Measurements from ENCODE around the gene IFT88.

IFT88 gene

GRCh38 chr13:20546556-20546955 is 20.4 kb upstream of the IFT88 start:
- TF ChIP-seq FOXM1 (IDR thresholded peaks at IDR 0.05; ENCODE audit: borderline replicate concordance, low read depth) (no peak), TCF12 (IDR thresholded peaks at IDR 0.05; ENCODE audit: low read depth) (no peak), EP300 (IDR thresholded peaks at IDR 0.05; ENCODE audit: borderline replicate concordance) (no peak), YY1 (IDR thresholded peaks at IDR 0.05; ENCODE audit: low read depth) (no peak), USF1 (IDR thresholded peaks at IDR 0.05) (no peak), CREB1 (IDR thresholded peaks at IDR 0.05; ENCODE audit: low read depth) (no peak), TAF1 (IDR thresholded peaks at IDR 0.05; ENCODE audit: low read depth) (no peak), RAD21 (IDR thresholded peaks at IDR 0.05; ENCODE audit: low read depth) (no peak), ZBTB7A (IDR thresholded peaks at IDR 0.05; ENCODE audit: low read depth) (no peak), REST (IDR thresholded peaks at IDR 0.05; ENCODE audit: low read depth) (no peak), CEBPB (IDR thresholded peaks at IDR 0.05) (no peak), NFIC (IDR thresholded peaks at IDR 0.05) (no peak)
- TF ChIP-seq, protein P1, sequence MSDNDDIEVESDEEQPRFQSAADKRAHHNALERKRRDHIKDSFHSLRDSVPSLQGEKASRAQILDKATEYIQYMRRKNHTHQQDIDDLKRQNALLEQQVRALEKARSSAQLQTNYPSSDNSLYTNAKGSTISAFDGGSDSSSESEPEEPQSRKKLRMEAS (IDR thresholded peaks at IDR 0.05), result no peak

- no peak for TF ChIP-seq TCF12 (IDR thresholded peaks at IDR 0.05; ENCODE audit: low read depth)
- TF ChIP-seq ZBTB7A (IDR thresholded peaks at IDR 0.05; ENCODE audit: low read depth), result no peak
- no peak for TF ChIP-seq TAF1 (IDR thresholded peaks at IDR 0.05; ENCODE audit: low read depth)
- no peak for TF ChIP-seq CEBPB (IDR thresholded peaks at IDR 0.05)
- TF ChIP-seq USF1 (IDR thresholded peaks at IDR 0.05), result no peak
- TF ChIP-seq, protein P1 (IDR thresholded peaks at IDR 0.05), result no peak
- no peak for TF ChIP-seq EGR1 (IDR thresholded peaks at IDR 0.05)
- no peak for TF ChIP-seq NFIC (IDR thresholded peaks at IDR 0.05)
- TF ChIP-seq CREB1 (IDR thresholded peaks at IDR 0.05; ENCODE audit: low read depth), result no peak
Observed at GRCh38 chr13:20547479-20547908, 19.5 kb upstream of the IFT88 start.

GRCh38 chr13:20550799-20551198 is 16.2 kb upstream of the IFT88 start:
- TF ChIP-seq EGR1 (IDR thresholded peaks at IDR 0.05), result no peak
- TF ChIP-seq NFIC (IDR thresholded peaks at IDR 0.05), result no peak
- TF ChIP-seq FOXM1 (IDR thresholded peaks at IDR 0.05; ENCODE audit: borderline replicate concordance, low read depth), result no peak
- no peak for TF ChIP-seq TAF1 (IDR thresholded peaks at IDR 0.05; ENCODE audit: low read depth)
- TF ChIP-seq YY1 (IDR thresholded peaks at IDR 0.05; ENCODE audit: low read depth), result no peak
- no peak for TF ChIP-seq USF1 (IDR thresholded peaks at IDR 0.05)
- TF ChIP-seq REST (IDR thresholded peaks at IDR 0.05; ENCODE audit: low read depth), result no peak
- TF ChIP-seq RAD21 (IDR thresholded peaks at IDR 0.05; ENCODE audit: low read depth), result no peak
- TF ChIP-seq, protein P1 (IDR thresholded peaks at IDR 0.05), result no peak
- TF ChIP-seq CREB1 (IDR thresholded peaks at IDR 0.05; ENCODE audit: low read depth), result no peak
- TF ChIP-seq CEBPB (IDR thresholded peaks at IDR 0.05), result no peak
- TF ChIP-seq EP300 (IDR thresholded peaks at IDR 0.05; ENCODE audit: borderline replicate concordance), result no peak
- no peak for TF ChIP-seq TCF12 (IDR thresholded peaks at IDR 0.05; ENCODE audit: low read depth)
- no peak for TF ChIP-seq TEAD4 (IDR thresholded peaks at IDR 0.05)
- TF ChIP-seq ZBTB7A (IDR thresholded peaks at IDR 0.05; ENCODE audit: low read depth), result no peak

- TF ChIP-seq, protein P1 (IDR thresholded peaks at IDR 0.05), result no peak
- TF ChIP-seq EP300 (IDR thresholded peaks at IDR 0.05; ENCODE audit: borderline replicate concordance) (no peak), CREB1 (IDR thresholded peaks at IDR 0.05; ENCODE audit: low read depth) (no peak), REST (IDR thresholded peaks at IDR 0.05; ENCODE audit: low read depth) (no peak), TAF1 (IDR thresholded peaks at IDR 0.05; ENCODE audit: low read depth) (no peak), RAD21 (IDR thresholded peaks at IDR 0.05; ENCODE audit: low read depth) (no peak), CEBPB (IDR thresholded peaks at IDR 0.05) (no peak), TCF12 (IDR thresholded peaks at IDR 0.05; ENCODE audit: low read depth) (no peak), YY1 (IDR thresholded peaks at IDR 0.05; ENCODE audit: low read depth) (no peak), ZBTB7A (IDR thresholded peaks at IDR 0.05; ENCODE audit: low read depth) (no peak), NFIC (IDR thresholded peaks at IDR 0.05) (no peak), USF1 (IDR thresholded peaks at IDR 0.05) (no peak), EGR1 (IDR thresholded peaks at IDR 0.05) (no peak)
Observed at GRCh38 chr13:20553311-20553710, 13.6 kb upstream of the IFT88 start.

Measured in Ishikawa (cell line).